ENCODE data around the gene N4BP2L1. TPM values are rescaled to one million over a fixed set of nuclear protein-coding genes. Genes with fewer than 3 reads are reported as not detected.
"Not testable (repeated sequence)": the region's sequence is repeated elsewhere in the genome, so short reads cannot be mapped to it uniquely, and the experiment has no call there.

The N4BP2L1 gene
- total RNA-seq, 4 donors from 2014 or later: 7.4 to 44.1 (median 21.5) TPM

- H3K4me3 ChIP-seq: no peak overlapping the region
- no peak for DNase-seq
- intact Hi-C loops (cut with DNase I; ENCODE audit: low total_unique reads): no loop called here
These were observed 73.9 kb downstream of the N4BP2L1 start for GRCh38 chr13:32354040-32354439.

GRCh38 chr13:32350839-32351441, 77.0 kb downstream of the N4BP2L1 start:
- H3K27ac ChIP-seq; DNase-seq; H3K9me3 ChIP-seq; H3K4me1 ChIP-seq; H3K36me3 ChIP-seq; H3K4me3 ChIP-seq; intact Hi-C loops (cut with DNase I; ENCODE audit: low total_unique reads); H3K27me3 ChIP-seq: not testable (repeated sequence)

More at GRCh38 chr13:32354040-32354439, 73.9 kb downstream of the N4BP2L1 start:
- Histone ChIP-seq H3K27ac (no peak overlapping the region), H3K27me3 (no peaks in the 10 kb centered on the region), H3K9me3 (no peaks in the 10 kb centered on the region), H3K36me3 (no peaks in the 10 kb centered on the region), H3K4me1 (no peaks in the 10 kb centered on the region)
- TF ChIP-seq CTCF (IDR thresholded peaks at IDR 0.05) (no peak), POLR2A (IDR thresholded peaks at IDR 0.05) (no peak)

Small RNA genes within 50 kb of the gene (small RNA-seq; reads per million reads assigned to genes)
- not detected for gene RF00190

Other genes with a start within 250 kb of the N4BP2L1 start
- gene ZAR1L, start 112.8 kb downstream of the N4BP2L1 start, total RNA-seq: not detected
- gene BRCA2, start 112.6 kb downstream of the N4BP2L1 start, total RNA-seq: 10 to 100 TPM in 1 of 4 donors, 1 to 10 TPM in 1, under 1 TPM in 2; 0.26 to 11.5 (median 0.89) TPM
- gene N4BP2L2, start 110.7 kb upstream of the N4BP2L1 start, total RNA-seq: 100 to 1,000 TPM; 187 to 288 (median 233) TPM
- gene PDS5B, start 158.3 kb upstream of the N4BP2L1 start, total RNA-seq: 100 to 1,000 TPM in 2 of 4 donors, 10 to 100 TPM in 2; 36.6 to 192 (median 91.0) TPM

All from uterus (tissue), 4 donors.